Measurements from ENCODE around the gene BCKDK.
"Not testable (repeated sequence)": the region's sequence is repeated elsewhere in the genome, so short reads cannot be mapped to it uniquely, and the experiment has no call there.

BCKDK gene

GRCh38 chr16:31144418-31144817 lies 36.2 kb downstream of the BCKDK start:
- DNase-seq, result not testable (repeated sequence)

GRCh38 chr16:31145398-31145990 lies 37.3 kb downstream of the BCKDK start:
- DNase-seq, result no peak

- no peak for DNase-seq
Observed at GRCh38 chr16:31147574-31147973, 39.4 kb downstream of the BCKDK start.

GRCh38 chr16:31148281-31148728 lies 40.1 kb downstream of the BCKDK start:
- DNase-seq, result no peak

GRCh38 chr16:31148896-31149295 lies 40.7 kb downstream of the BCKDK start:
- no peak for DNase-seq

- DNase-seq, result no peak
Observed at GRCh38 chr16:31149332-31149731, 41.1 kb downstream of the BCKDK start.

GRCh38 chr16:31149894-31150890 lies 42.0 kb downstream of the BCKDK start, which contains the start of gene PRSS36:
Gene PRSS36 (minus strand): TSS chr16:31150066. CDS start chr16:31150035, 31 bp downstream.
- DNase-seq, result no peak

GRCh38 chr16:31150976-31151375 lies 42.8 kb downstream of the BCKDK start:
- not testable (repeated sequence) for DNase-seq

- no peak for DNase-seq
Observed at GRCh38 chr16:31157136-31157535, 49.0 kb downstream of the BCKDK start.

Data from cerebellar nuclear complex (tissue), 1 donor.